DMS 273 treated with DMSO at 0.1 percent for 48 hours (cell line): ENCODE measurements around the gene PTDSS2.
A peak's percentile ranks its signal among the peaks of the same experiment; 100 is the strongest.
"Not testable (repeated sequence)": the region's sequence is repeated elsewhere in the genome, so short reads cannot be mapped to it uniquely, and the experiment has no call there.

Experiments
- DNase-seq: peaks from one replicate; lab custom pipeline; 2025; lab: John Stamatoyannopoulos, UW

PTDSS2 gene

GRCh38 chr11:449889-450808 is at the start of gene PTDSS2:
Gene PTDSS2, plus strand, starts transcription at chr11:450279. Its CDS starts 177 bp downstream, at chr11:450456.
- peak; percentile 70 for DNase-seq

DNA sequence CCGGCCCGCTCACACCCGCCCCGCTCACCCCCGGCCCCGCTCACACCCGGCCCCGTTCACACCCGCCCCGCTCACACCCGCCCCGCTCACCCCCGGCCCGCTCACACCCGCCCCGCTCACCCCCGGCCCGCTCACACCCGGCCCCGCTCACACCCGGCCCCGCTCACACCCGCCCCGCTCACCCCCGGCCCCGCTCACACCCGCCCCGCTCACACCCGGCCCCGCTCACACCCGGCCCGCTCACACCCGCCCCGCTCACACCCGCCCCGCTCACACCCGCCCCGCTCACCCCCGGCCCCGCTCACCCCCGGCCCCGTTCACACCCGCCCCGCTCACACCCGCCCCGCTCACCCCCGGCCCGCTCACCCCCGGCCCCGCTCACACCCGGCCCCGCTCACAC is 48.9 kb upstream of the PTDSS2 start:
- not testable (repeated sequence) for DNase-seq

GRCh38 chr11:403021-403760 is 46.9 kb upstream of the PTDSS2 start:
- DNase-seq: no peak

DNA sequence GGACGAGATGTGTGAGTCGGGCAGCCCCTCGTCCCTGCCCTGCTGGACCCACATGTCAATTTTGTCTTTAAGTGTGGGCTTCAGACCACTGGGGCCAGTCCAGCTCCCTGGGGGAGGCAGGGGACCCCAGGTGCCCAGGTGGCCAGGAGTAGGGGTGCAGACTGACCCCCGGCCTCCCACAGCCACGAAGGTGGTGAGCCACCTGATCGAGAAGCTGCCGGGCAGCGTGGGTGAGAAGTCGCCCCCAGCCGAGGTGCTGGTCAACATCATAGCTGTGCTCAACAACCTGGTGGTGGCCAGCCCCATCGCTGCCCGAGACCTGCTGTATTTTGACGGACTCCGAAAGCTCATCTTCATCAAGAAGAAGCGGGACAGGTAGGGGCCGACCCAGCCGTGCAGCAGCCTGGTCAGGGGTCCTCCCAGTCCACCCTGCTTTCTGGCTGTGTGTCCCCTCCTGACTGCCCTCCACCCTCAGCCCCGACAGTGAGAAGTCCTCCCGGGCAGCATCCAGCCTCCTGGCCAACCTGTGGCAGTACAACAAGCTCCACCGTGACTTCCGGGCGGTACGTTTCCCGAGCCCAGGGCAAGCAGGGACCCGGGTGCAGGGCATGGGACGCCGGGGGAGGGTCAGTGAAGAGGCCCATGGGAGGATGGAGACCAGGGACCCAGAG is 46.2 kb upstream of the PTDSS2 start:
- DNase-seq: no peak

DNA sequence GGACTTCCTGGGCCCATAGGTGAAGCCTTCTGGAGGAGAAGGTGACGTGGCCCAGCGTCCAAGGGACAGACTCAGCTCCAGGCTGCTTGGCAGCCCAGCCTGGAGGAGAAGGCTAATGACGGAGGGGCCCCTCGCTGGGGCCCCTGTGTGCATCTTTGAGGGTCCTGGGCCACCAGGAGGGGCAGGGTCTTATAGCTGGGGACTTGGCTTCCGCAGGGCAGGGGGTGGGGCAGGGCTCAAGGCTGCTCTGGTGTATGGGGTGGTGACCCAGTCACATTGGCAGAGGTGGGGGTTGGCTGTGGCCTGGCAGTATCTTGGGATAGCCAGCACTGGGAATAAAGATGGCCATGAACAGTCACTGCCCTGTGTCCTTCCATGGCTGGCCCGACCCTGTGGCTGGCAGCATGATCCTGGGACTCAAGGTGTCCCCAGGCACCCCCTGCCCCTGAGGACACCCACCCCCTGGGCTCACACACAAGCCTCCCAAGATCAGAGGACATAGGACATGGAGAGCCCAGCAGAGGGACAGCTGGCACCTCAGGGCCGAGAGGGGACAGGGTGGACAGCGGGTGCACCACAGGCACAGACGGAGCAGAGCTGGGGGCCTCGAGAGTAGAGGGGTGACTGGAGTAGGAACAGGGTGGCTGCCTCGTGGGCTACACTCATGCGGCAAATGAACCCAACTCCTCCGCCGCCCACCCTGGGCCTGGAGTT is 45.4 kb upstream of the PTDSS2 start:
- DNase-seq: no peak

- DNase-seq: no peak
Measured at GRCh38 chr11:405323-405953, 44.6 kb upstream of the PTDSS2 start.

DNA sequence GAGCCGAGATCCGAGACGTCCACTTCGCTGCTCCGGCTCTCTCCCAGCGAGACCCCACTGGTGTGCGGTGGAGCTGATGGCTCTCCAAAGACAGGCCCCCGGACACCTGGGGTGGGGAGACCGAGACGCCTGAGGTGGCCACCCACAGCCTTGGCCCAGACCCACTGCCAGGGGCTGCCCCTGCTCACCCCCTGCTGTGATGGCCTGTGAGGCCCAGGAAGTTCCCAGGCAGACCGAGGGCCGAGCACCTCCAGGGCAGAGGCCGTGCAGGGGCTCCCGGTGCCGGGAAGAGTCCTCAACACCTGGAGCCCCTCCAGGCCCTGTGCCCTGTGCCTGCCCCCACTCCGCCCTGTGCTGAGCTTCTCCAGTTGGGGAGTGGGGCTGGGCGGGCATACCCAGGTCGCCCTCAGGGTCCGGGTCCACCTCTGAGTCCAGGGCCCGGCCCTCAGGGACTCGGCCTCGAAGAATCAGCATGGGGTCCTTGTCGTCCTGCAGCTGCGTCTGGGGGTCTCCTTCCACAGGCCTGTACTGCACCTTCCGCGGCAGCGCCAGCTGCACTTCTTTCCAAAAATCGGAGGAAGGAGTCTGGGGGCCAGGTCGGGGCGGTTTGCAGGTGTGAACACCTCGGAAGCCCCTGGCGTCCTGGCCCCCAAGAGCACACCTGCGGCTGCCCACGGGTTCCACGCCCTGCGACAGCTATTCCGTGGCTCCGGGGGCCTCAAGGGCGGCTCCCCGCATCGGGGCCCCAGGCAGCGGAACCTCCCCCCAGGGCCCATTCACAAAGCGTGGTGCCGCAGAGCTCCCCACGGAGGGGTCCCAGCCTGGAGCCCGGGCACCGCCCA is 43.9 kb upstream of the PTDSS2 start:
- no peak for DNase-seq

DNA sequence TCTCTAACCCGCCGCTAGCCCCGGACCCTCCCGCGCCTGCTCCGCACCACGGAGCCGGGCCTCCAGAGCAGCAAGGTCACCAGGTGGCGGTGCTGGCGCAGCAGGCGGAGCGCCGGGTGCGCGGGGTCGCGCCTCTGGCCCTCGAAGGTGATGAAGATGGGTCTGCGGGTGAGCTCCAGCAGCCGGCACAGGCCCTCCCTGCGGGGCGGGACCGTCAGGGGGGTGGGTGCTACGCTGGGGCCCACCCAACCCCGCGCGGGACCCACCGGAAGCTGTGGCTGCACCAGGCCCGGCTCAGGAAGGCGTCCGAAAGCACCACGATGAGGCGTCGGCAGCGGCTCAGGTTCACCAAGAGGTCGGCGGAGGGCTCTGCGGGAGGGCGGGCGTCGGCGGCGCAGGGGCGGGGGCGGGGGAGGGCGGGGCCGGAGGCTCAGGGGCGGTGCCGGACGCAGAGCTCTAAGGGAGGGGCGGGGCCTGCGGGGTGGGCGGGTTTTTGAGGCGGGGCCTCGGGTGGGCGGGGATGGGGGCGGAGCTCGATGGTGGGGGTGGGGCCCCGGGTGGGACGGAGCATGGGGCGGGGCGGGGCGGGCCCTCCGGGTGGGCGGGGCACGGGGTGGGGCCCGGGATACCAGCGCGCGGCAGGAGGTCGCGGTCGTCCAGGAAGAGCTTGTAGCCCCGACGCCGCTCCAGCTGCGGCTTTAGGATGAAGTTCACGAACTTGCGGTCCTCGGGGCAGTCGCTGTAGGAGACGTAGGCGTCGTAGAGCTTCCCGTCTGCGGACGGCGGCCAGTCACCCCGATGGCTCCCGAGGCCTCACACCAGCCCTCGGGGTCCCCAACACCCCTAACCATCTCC is 43.1 kb upstream of the PTDSS2 start:
- no peak for DNase-seq

DNA sequence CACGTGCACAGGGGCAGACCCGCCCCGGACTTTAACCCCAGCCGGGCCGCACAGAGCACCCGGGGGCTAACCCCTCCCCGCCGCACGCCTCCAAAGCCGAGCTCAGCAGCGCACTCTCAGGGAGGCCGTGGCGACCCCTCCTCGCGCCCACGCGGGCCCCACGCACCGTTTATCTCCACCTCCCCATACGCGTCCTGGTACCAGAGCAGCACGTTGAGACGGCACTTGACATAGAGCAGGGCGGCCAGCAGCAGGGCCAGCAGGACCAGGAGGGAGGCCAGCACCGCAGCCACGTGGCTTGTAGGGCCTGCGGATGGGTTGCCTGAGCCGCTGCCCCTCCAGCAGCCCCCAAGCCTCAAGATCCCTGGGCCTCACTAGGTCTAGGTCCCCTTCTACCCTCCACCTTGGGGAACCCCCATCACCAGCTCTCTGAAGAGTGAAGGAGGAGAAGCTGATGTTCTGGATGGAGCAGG is 42.4 kb upstream of the PTDSS2 start:
- DNase-seq: no peak

GRCh38 chr11:408154-409007 is 41.7 kb upstream of the PTDSS2 start:
- DNase-seq: no peak

DNA sequence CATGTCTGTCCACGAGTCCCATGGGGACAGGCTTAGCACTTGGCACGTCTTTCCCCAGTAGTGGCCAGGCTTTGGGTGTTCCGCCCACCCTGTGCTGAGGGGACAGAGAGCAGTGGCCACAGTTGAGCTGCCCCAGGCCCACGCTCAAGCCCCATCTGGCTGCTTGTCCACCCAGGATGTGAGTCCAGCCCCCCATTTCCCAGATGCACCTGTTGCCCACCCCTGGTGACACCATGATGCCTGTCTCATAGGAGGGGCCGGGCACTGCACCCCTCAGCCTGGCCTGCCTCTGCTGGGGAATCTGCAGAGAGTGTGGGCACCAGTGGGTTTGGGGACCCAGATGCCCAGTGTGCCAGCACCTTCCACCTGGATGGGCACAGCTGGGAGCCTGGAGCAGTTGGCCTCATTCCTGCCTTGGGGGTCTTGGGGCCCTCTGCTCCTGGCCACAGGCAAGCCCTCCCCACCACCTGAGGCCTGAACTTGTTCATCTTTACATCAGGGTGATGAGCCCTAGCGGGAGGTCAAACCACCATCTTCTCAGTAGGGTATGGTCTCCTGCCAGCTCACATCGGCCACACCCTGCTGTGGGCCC is 41.0 kb upstream of the PTDSS2 start:
- DNase-seq: no peak

DNA sequence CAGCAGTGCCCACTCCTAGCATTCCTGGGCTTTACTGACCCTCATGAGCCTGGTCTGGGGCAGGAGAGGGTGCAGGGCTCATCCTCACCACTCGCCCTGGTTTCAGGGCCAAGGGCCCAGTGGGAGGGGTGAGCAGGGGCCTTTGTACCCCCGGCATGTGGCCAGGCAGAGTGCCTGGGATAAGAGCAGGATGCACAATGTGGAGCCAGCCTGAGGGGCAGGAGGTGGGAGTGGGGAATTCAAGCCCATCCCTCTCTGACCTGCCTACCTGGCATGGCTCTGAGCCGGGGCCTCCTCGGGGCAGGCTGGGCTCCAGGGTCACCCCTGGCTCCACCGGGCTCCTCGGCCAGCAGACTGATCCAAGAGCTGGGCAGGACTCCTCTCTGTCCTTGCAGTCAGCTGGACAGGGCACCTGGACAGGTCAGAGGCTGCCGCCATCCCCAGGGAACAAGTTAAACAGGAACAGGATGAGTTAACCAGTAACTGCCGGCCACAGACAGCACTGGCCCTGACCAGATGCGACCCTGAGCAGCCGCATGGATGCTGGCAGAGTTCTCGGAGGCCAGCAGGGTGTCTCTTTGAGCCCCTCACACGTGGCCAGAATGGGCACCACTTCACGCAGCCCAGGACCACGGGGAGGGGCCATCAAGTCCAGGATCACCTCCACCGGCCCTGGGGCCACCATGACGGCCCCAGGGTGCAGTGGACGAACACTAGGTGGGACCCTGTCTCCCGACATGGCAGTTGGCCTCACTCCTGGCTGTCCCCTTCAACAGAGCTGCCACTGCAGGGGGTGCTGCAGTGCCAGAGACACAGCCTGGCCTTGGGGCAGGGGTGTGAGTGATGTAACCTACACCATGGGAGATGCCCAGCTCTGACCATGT is 40.2 kb upstream of the PTDSS2 start:
- no peak for DNase-seq

GRCh38 chr11:410711-411110 is 39.4 kb upstream of the PTDSS2 start:
- not testable (repeated sequence) for DNase-seq

- not testable (repeated sequence) for DNase-seq
Measured at GRCh38 chr11:411520-411919, 38.6 kb upstream of the PTDSS2 start.

- DNase-seq: no peak
Measured at GRCh38 chr11:412641-413119, 37.4 kb upstream of the PTDSS2 start.

DNA sequence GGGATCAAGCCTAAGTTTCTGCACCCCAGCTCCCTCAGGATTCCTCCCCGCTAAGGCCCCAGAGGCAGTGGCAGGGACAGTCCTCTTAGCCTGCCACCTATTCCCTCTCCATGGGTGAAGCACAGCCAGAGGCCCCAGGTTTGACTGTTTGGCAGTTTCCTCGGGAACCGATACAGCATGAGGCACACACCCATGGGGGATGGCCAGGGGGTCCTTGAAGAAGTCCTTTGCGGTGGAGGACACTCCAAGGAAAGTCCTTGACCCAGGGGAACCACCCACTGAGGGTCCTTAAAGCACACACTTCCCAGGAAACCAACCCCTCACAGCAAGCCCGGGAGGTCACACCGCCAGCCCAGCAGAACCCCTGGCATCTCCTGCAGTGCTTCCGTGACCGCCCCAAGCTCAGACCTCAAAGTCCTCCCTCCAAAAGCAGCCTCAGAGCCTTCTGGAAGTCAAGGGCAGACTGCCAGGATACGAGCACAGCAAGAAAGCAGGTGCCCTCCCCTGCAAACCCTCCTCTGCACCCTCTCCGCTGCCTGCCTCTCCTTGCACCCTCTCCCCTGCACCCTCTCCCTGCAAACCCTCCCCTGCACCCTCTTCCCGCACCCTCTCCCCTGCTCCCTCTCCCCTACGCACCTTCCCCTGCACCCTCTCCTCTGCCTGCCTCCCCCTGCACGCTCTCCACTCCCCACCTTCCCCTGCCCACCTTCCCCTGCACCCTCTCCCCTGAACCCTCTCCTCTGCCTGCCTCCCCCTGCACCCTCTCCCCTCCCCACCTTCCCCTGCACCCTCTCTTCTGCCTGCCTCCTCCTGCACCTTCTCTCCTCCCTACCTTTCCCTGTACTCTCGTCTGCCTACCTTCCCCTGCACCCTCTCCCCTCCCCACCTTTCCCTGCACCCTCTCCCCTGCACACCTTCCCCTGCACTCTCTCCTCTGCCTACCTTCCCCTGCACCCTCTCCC is 36.7 kb upstream of the PTDSS2 start:
- no peak for DNase-seq
